Neural progenitor cell (in vitro differentiated cells): ENCODE measurements around the gene KRTAP10-3. TPM values are rescaled to one million over a fixed set of nuclear protein-coding genes. Genes with fewer than 3 reads are reported as not detected.
A peak's percentile ranks its signal among the peaks of the same experiment; 100 is the strongest.

Source experiments
- DNase-seq: peaks from one replicate; pipeline ENCODE4 v3.0.0-alpha.2; 2016; ENCODE audit warnings: low spot score
- H2AFZ ChIP-seq: fragments of 200-600 bp; sonication (generic); replicated peaks from 2 replicates; pipeline ENCODE4 v1.6.1; 2016; ENCODE audit warnings: antibody characterized with exemption
- H3F3A ChIP-seq: fragments of 200-600 bp; sonication (generic); 2 replicates; pipeline ENCODE4 v1.6.1; 2016; ENCODE audit warnings: antibody characterized with exemption, low read depth
- H3K27ac ChIP-seq: fragments of 200-600 bp; sonication (generic); 2 replicates; pipeline ENCODE4 v1.5.1; 2016; ENCODE audit warnings: mild to moderate bottlenecking
- H3K27me3 ChIP-seq: fragments of 200-600 bp; sonication (generic); 2 replicates; pipeline ENCODE4 v1.6.1; 2016; ENCODE audit warnings: mild to moderate bottlenecking, moderate library complexity
- H3K36me3 ChIP-seq: fragments of 200-600 bp; sonication (generic); 2 replicates; pipeline ENCODE4 v1.5.1; 2016
- H3K4me1 ChIP-seq: fragments of 200-600 bp; sonication (generic); 2 replicates; pipeline ENCODE4 v1.6.1; 2016; ENCODE audit warnings: mixed run types
- H3K4me2 ChIP-seq: fragments of 200-600 bp; sonication (generic); 2 replicates; pipeline ENCODE4 v1.6.1; 2016
- H3K4me3 ChIP-seq: fragments of 200-600 bp; sonication (generic); 2 replicates; pipeline ENCODE4 v1.5.1; 2016
- H3K79me2 ChIP-seq: fragments of 200-600 bp; sonication (generic); 2 replicates; pipeline ENCODE4 v1.6.1; 2016; ENCODE audit warnings: low read depth
- H3K9ac ChIP-seq: fragments of 200-600 bp; sonication (generic); 2 replicates; pipeline ENCODE4 v1.6.1; 2016
- H3K9me3 ChIP-seq: fragments of 200-600 bp; sonication (generic); 2 replicates; pipeline ENCODE4 v1.5.1; 2016; ENCODE audit warnings: low read depth
- H4K20me1 ChIP-seq: fragments of 200-600 bp; sonication (generic); 2 replicates; pipeline ENCODE4 v1.6.1; 2016; ENCODE audit warnings: low read depth
- H3K27ac Mint-ChIP-seq: 3 replicates; pipeline ENCODE4 v1.8.0; 2021; ENCODE audit warnings: mixed read lengths
- H3K27me3 Mint-ChIP-seq: 2 replicates; pipeline ENCODE4 v1.8.0; 2022; ENCODE audit warnings: low read depth, mild to moderate bottlenecking, inconsistent platforms, moderate library complexity, mixed read lengths; ENCODE audit not compliant: insufficient read depth
- H3K36me3 Mint-ChIP-seq: 3 replicates; pipeline ENCODE4 v1.8.0; 2021; ENCODE audit warnings: mixed read lengths
- H3K4me1 Mint-ChIP-seq: 3 replicates; pipeline ENCODE4 v1.8.0; 2021; ENCODE audit warnings: mixed read lengths
- H3K4me3 Mint-ChIP-seq: 3 replicates; pipeline ENCODE4 v1.8.0; 2021; ENCODE audit warnings: mild to moderate bottlenecking, moderate library complexity, mixed read lengths
- H3K9me3 Mint-ChIP-seq: 3 replicates; pipeline ENCODE4 v1.8.0; 2020; ENCODE audit warnings: mixed read lengths
- CTCF ChIP-seq: fragments of 200-600 bp; sonication (generic); IDR thresholded peaks from 2 replicates; pipeline ENCODE4 v1.5.1; 2017; ENCODE audit warnings: antibody characterized with exemption, mild to moderate bottlenecking
- EZH2 ChIP-seq: fragments of 200-600 bp; sonication (generic); IDR thresholded peaks from 2 replicates; pipeline ENCODE4 v1.6.1; 2017; ENCODE audit warnings: antibody characterized with exemption, mild to moderate bottlenecking, moderate library complexity
- EZH2phosphoT487 ChIP-seq: fragments of 200-600 bp; sonication (generic); IDR thresholded peaks from 2 replicates; pipeline ENCODE4 v1.6.1; 2017; ENCODE audit warnings: antibody characterized with exemption
- total RNA-seq: library from RNA; depleted of rRNA; stranded (reverse); fragments of >200 nt; gene quantifications from 2 replicates; pipeline ENCODE4 v1.2.3, GENCODE V29; 2015; ENCODE audit warnings: low replicate concordance

KRTAP10-3 gene
- total RNA-seq, 1 donor from 2014 or later, result not detected

- no peak overlapping the region for H3K27ac ChIP-seq
- peaks cover 1% of the 10 kb centered on the region for H3K9me3 Mint-ChIP-seq
- H4K20me1 ChIP-seq, result no peaks in the 10 kb centered on the region
- no peaks in the 10 kb centered on the region for H3K27me3 ChIP-seq
- H3F3A ChIP-seq, result no peaks in the 10 kb centered on the region
- H3K27me3 Mint-ChIP-seq, result peaks cover 10% of the 10 kb centered on the region
- no peaks in the 10 kb centered on the region for H3K36me3 Mint-ChIP-seq
- H3K27ac Mint-ChIP-seq, result no peak overlapping the region
- TF ChIP-seq CTCF, result no peak
- H3K9ac ChIP-seq, result no peak overlapping the region
- no peak overlapping the region for H3K4me2 ChIP-seq
- H3K4me1 Mint-ChIP-seq, result no peaks in the 10 kb centered on the region
- H3K4me3 ChIP-seq, result no peak overlapping the region
- no peaks in the 10 kb centered on the region for H3K36me3 ChIP-seq
- H3K9me3 ChIP-seq, result no peaks in the 10 kb centered on the region
- DNase-seq, result no peak
- H3K4me3 Mint-ChIP-seq, result no peak overlapping the region
- H3K4me1 ChIP-seq, result no peaks in the 10 kb centered on the region
- H3K79me2 ChIP-seq, result no peaks in the 10 kb centered on the region
- H2AFZ ChIP-seq, result no peak overlapping the region
Measured at GRCh38 chr21:44512496-44513388, 45.9 kb downstream of the KRTAP10-3 start.

DNA sequence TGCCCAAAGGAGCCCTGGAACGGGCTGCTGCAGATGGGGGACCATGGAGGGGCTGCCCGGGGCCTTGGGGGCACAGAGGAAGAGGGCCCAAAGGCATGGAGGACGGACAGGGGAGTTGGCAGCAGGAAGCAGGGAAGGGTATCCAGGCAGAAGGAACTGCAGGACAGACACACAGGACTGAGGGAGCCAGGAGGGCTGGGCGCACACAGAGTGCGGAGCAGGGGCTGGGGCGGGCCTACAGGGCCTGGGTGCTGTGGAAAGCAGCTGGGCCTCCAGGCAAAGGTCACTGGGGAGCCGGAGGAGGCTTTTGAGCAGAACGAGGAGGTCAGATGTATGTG lies 46.7 kb downstream of the KRTAP10-3 start:
- TF ChIP-seq EZH2 (no peak), EZH2phosphoT487 (no peak), CTCF (no peak)
- no peaks in the 10 kb centered on the region for H3K4me1 Mint-ChIP-seq
- no peaks in the 10 kb centered on the region for H3K79me2 ChIP-seq
- H3K27ac ChIP-seq, result no peak overlapping the region
- no peaks in the 10 kb centered on the region for H3K9me3 Mint-ChIP-seq
- peaks cover 10% of the 10 kb centered on the region for H3K27me3 Mint-ChIP-seq
- no peaks in the 10 kb centered on the region for H3K27me3 ChIP-seq
- no peaks in the 10 kb centered on the region for H3F3A ChIP-seq
- H3K4me1 ChIP-seq, result no peaks in the 10 kb centered on the region
- no peaks in the 10 kb centered on the region for H4K20me1 ChIP-seq
- H2AFZ ChIP-seq, result no peak overlapping the region
- H3K4me2 ChIP-seq, result no peak overlapping the region
- no peak for DNase-seq
- no peak overlapping the region for H3K4me3 Mint-ChIP-seq
- H3K4me3 ChIP-seq, result no peak overlapping the region
- H3K27ac Mint-ChIP-seq, result no peak overlapping the region
- H3K36me3 Mint-ChIP-seq, result no peaks in the 10 kb centered on the region
- H3K9me3 ChIP-seq, result no peaks in the 10 kb centered on the region
- H3K36me3 ChIP-seq, result no peaks in the 10 kb centered on the region
- no peak overlapping the region for H3K9ac ChIP-seq

GRCh38 chr21:44511219-44511937 lies 47.2 kb downstream of the KRTAP10-3 start:
- Mint-ChIP-seq H3K4me3 (peak overlapping the region; percentile 50), H3K27me3 (peaks cover 4% of the 10 kb centered on the region), H3K36me3 (no peaks in the 10 kb centered on the region), H3K27ac (no peak overlapping the region), H3K9me3 (no peaks in the 10 kb centered on the region), H3K4me1 (no peaks in the 10 kb centered on the region)
- Histone ChIP-seq H3K27me3 (no peaks in the 10 kb centered on the region), H3F3A (no peaks in the 10 kb centered on the region), H3K79me2 (no peaks in the 10 kb centered on the region), H3K4me1 (no peaks in the 10 kb centered on the region), H3K4me2 (no peak overlapping the region), H3K36me3 (no peaks in the 10 kb centered on the region), H3K27ac (no peak overlapping the region), H3K9ac (no peak overlapping the region), H4K20me1 (no peaks in the 10 kb centered on the region), H3K4me3 (no peak overlapping the region), H2AFZ (no peak overlapping the region), H3K9me3 (no peaks in the 10 kb centered on the region)
- DNase-seq, result no peak
- TF ChIP-seq EZH2phosphoT487 (no peak), EZH2 (no peak), CTCF (no peak)
